Caco-2 (cell line): ENCODE results near the gene POLR2I. TPM values are rescaled to one million over a fixed set of nuclear protein-coding genes. Genes with fewer than 3 reads are reported as not detected.

Experiments
- Bru-seq: library from RNA; stranded (reverse); fragments of 400-500 nt; gene quantifications from one replicate; lab custom pipeline; 2021; lab: Mats Ljungman, UMichigan
- BruChase-seq, 2 experiments: library from RNA; stranded (reverse); fragments of 400-500 nt; gene quantifications; one replicate each; lab custom pipeline; 2021; lab: Mats Ljungman, UMichigan
- BruUV-seq: library from RNA; stranded (reverse); fragments of 400-500 nt; replicated peaks from 2 replicates; lab custom pipeline; 2021; lab: Mats Ljungman, UMichigan
- CTCF ChIA-PET: fragments of 300-600 bp; sonication (Branson Sonifier 250); formaldehyde crosslinking; loops from one replicate; lab custom pipeline; 2022; ENCODE audit warnings: antibody characterized with exemption; lab: Charles Lee
- POLR2A ChIA-PET: fragments of 300-600 bp; sonication (Branson Sonifier 250); formaldehyde crosslinking; loops from one replicate; lab custom pipeline; 2022; ENCODE audit warnings: antibody characterized with exemption; lab: Charles Lee
- DNase-seq, 2 experiments: peaks; one replicate each; pipeline versions ENCODE4 v3.0.0 to v3.0.0-alpha.2; 2020 to 2022
- H3K27me3 ChIP-seq: replicated peaks from 2 replicates; pipeline ENCODE4 v1.6.0; 2011; ENCODE audit warnings: low read length; ENCODE audit not compliant: control insufficient read depth, insufficient read depth
- H3K36me3 ChIP-seq: 2 replicates; pipeline ENCODE4 v1.5.1; 2011; ENCODE audit warnings: low read length; ENCODE audit not compliant: control insufficient read depth, insufficient read depth
- H3K4me1 ChIP-seq: fragments of 250-450 bp; sonication (Bioruptor Pico); 2 replicates; pipeline ENCODE4 v1.5.1; 2020; ENCODE audit warnings: mild to moderate bottlenecking
- H3K4me3 ChIP-seq: 2 replicates; pipeline ENCODE4 v1.5.1; 2011; ENCODE audit warnings: low read depth, mild to moderate bottlenecking, control low read depth, low read length
- H3K9me3 ChIP-seq: fragments of 250-450 bp; sonication (Bioruptor Pico); 2 replicates; pipeline ENCODE4 v1.5.1; 2020; ENCODE audit warnings: mild to moderate bottlenecking, moderate library complexity
- H3K27ac Mint-ChIP-seq: one replicate; pipeline ENCODE4 v1.8.0; 2022; ENCODE audit warnings: mixed read lengths; ENCODE audit not compliant: unreplicated experiment
- H3K27me3 Mint-ChIP-seq: one replicate; pipeline ENCODE4 v1.8.0; 2022; ENCODE audit warnings: mixed read lengths; ENCODE audit not compliant: insufficient read depth, unreplicated experiment
- H3K36me3 Mint-ChIP-seq: one replicate; pipeline ENCODE4 v1.8.0; 2022; ENCODE audit warnings: mild to moderate bottlenecking, mixed read lengths; ENCODE audit not compliant: insufficient read depth, unreplicated experiment
- H3K4me1 Mint-ChIP-seq: one replicate; pipeline ENCODE4 v1.8.0; 2022; ENCODE audit warnings: low read depth, mixed read lengths; ENCODE audit not compliant: unreplicated experiment
- H3K4me3 Mint-ChIP-seq: one replicate; pipeline ENCODE4 v1.8.0; 2022; ENCODE audit warnings: mild to moderate bottlenecking, moderate library complexity, mixed read lengths; ENCODE audit not compliant: unreplicated experiment
- H3K9me3 Mint-ChIP-seq: one replicate; pipeline ENCODE4 v1.8.0; 2022; ENCODE audit warnings: mixed read lengths; ENCODE audit not compliant: unreplicated experiment
- CTCF ChIP-seq, 2 experiments: fragments of 200-600 bp in 1 of 2; IDR thresholded peaks; 1 replicate in 1 of 2; 2 replicates in 1 of 2; pipeline versions ENCODE4 v1.5.1 to v1.8.0; 2011 to 2022; ENCODE audit warnings: antibody characterized with exemption in 1 of 2, control low read depth in 1 of 2, inconsistent platforms in 1 of 2, low read depth in 1 of 2, low read length in 1 of 2, mild to moderate bottlenecking in 1 of 2, moderate library complexity in 1 of 2; ENCODE audit not compliant: insufficient read depth in 1 of 2, severe bottlenecking in 1 of 2, unreplicated experiment in 1 of 2
- intact Hi-C: fragments of 100-400 bp; cut with micrococcal nuclease; formaldehyde crosslinking; loops from one replicate; pipeline ENCODE4 v1.10.0; 2022; ENCODE audit not compliant: unreplicated experiment
- long read RNA-seq: library from polyadenylated mRNA; stranded (forward); transcript quantifications from one replicate; pipeline ENCODE4 v2.0.0, GENCODE V29; 2022
- total RNA-seq: library from RNA; stranded (reverse); gene quantifications from 2 replicates; pipeline ENCODE4 v1.2.3, GENCODE V29; 2022

The POLR2I gene
- total RNA-seq (121 and 129 TPM in 2 replicates), Bru-seq, nascent RNA (percentile 76 among the genes with signal in this experiment), BruChase-seq, experiment 1, labeled RNA remaining after a 2-hour chase (percentile 74 among the genes with signal in this experiment), BruChase-seq, experiment 2, labeled RNA remaining after a 6-hour chase (percentile 90 among the genes with signal in this experiment)
- long read RNA-seq, transcript POLR2I-206 (5 exons, 542 nt) = minor isoform, 16 of 110 reads
- long read RNA-seq, transcript POLR2I-201 (6 exons, 913 nt) = major isoform, 84 of 110 reads
- long read RNA-seq, partial matches to known transcripts = 6 of 110 reads
- long read RNA-seq, other reads (novel, unspliced or antisense) = 0 of 110 reads

- Histone ChIP-seq H3K9me3 (no peaks in the 10 kb centered on the region), H3K4me3 (peak within 1 kb of the TSS; percentile 92), H3K36me3 (peaks cover 8% of the 10 kb centered on the region; the same call in 1 of the 2 replicates), H3K27me3 (no peaks in the 10 kb centered on the region), H3K4me1 (peaks cover 9% of the 10 kb centered on the region; the same call in 1 of the 2 replicates)
- ChIA-PET POLR2A (interaction anchor here (0.7 to 1.9 kb wide), 9 partner anchors 9 to 467 kb away, joined by 3 to 13 read pairs (median 4); partner anchors contain the start of genes ALKBH6, COX6B1, SYNE4 and THAP8), CTCF (interaction anchor here (1.0 to 2.2 kb wide), 3 partner anchors 13 to 59 kb away, joined by 3 to 27 read pairs (median 3); no protein-coding TSS in a partner anchor)
- no peak for TF ChIP-seq CTCF (IDR thresholded peaks at IDR 0.05; ENCODE audit: insufficient read depth in 1 of 2, low read depth in 1 of 2, low read length in 1 of 2, severe bottlenecking in 1 of 2, unreplicated experiment in 1 of 2)
- Mint-ChIP-seq H3K4me1 (peaks cover 31% of the 10 kb centered on the region), H3K27ac (peak within 1 kb of the TSS; percentile 96), H3K9me3 (no peaks in the 10 kb centered on the region), H3K4me3 (peak within 1 kb of the TSS; percentile 92), H3K27me3 (no peaks in the 10 kb centered on the region), H3K36me3 (peaks cover 67% of the 10 kb centered on the region)
- intact Hi-C loops = loop anchor here (1.0 to 2.0 kb wide), 5 partner anchors 12 to 184 kb away; partner anchors contain the start of genes ALKBH6, THAP8 and WDR62
- peak; percentile 100 for DNase-seq
- BruUV-seq = no TSS peak
Measured at GRCh38 chr19:36114721-36115452, at the start of gene POLR2I. POLR2I (minus strand) TSS chr19:36114875; CDS start chr19:36114856, 19 bp downstream.

GRCh38 chr19:36163813-36164212 is 49.1 kb upstream of the POLR2I start:
- TF ChIP-seq CTCF (IDR thresholded peaks at IDR 0.05; ENCODE audit: insufficient read depth in 1 of 2, low read depth in 1 of 2, low read length in 1 of 2, severe bottlenecking in 1 of 2, unreplicated experiment in 1 of 2) = no peak
- no peaks in the 10 kb centered on the region for H3K9me3 ChIP-seq
- DNase-seq = no peak
- peaks cover under 1% of the 10 kb centered on the region for H3K4me1 Mint-ChIP-seq
- peaks cover 29% of the 10 kb centered on the region for H3K36me3 Mint-ChIP-seq
- no peaks in the 10 kb centered on the region for H3K9me3 Mint-ChIP-seq
- no peak overlapping the region for H3K4me3 Mint-ChIP-seq
- ChIA-PET CTCF (no interaction called here), POLR2A (no interaction called here)
- H3K27me3 ChIP-seq = no peaks in the 10 kb centered on the region
- BruUV-seq = no TSS peak
- no peak overlapping the region for H3K4me3 ChIP-seq
- H3K36me3 ChIP-seq = no peaks in the 10 kb centered on the region
- intact Hi-C loops = no loop called here
- no peak overlapping the region for H3K27ac Mint-ChIP-seq
- no peaks in the 10 kb centered on the region for H3K27me3 Mint-ChIP-seq
- H3K4me1 ChIP-seq = no peaks in the 10 kb centered on the region
